Left kidney (tissue), 2 donors: Measurements from ENCODE around the gene CFAP58. TPM values are rescaled to one million over a fixed set of nuclear protein-coding genes. Genes with fewer than 3 reads are reported as not detected.
"Not testable (repeated sequence)": the region's sequence is repeated elsewhere in the genome, so short reads cannot be mapped to it uniquely, and the experiment has no call there.

Experiments
- DNase-seq: peaks from one replicate; pipeline ENCODE4 v3.0.0-alpha.2; 2013
- polyA plus RNA-seq: library from polyadenylated mRNA; unstranded; fragments of 120-200 nt; gene quantifications from one replicate; pipeline ENCODE4 v1.2.1, GENCODE V29; 2013; ENCODE audit not compliant: insufficient read length

The CFAP58 gene
- polyA plus RNA-seq, 1 donor = 0.47 TPM

- no peak for DNase-seq
Observed at GRCh38 chr10:104434601-104435000, 81.0 kb downstream of the CFAP58 start.

GRCh38 chr10:104435822-104436221 is 82.2 kb downstream of the CFAP58 start:
- DNase-seq = no peak

GRCh38 chr10:104437226-104437625 is 83.6 kb downstream of the CFAP58 start:
- DNase-seq = no peak

DNA sequence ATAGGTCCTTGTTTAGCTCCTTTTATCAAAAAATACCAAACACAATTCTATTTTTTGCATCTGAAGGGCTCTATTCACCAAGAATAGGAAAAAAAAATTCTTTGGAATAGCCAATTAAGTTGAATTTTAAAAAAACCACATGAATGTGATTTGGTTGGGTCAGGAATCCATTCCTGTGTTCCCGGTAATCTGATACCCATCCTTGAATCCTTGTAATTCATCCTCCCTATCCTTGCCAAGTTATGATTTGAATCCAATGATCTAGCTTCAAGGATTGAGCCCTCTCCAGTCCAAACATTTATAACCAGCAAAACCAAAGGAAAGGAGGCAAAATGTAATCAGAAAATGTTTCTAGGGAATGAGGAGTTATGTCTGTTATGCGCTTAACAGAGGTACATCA is 86.6 kb downstream of the CFAP58 start:
- no peak for DNase-seq

DNA sequence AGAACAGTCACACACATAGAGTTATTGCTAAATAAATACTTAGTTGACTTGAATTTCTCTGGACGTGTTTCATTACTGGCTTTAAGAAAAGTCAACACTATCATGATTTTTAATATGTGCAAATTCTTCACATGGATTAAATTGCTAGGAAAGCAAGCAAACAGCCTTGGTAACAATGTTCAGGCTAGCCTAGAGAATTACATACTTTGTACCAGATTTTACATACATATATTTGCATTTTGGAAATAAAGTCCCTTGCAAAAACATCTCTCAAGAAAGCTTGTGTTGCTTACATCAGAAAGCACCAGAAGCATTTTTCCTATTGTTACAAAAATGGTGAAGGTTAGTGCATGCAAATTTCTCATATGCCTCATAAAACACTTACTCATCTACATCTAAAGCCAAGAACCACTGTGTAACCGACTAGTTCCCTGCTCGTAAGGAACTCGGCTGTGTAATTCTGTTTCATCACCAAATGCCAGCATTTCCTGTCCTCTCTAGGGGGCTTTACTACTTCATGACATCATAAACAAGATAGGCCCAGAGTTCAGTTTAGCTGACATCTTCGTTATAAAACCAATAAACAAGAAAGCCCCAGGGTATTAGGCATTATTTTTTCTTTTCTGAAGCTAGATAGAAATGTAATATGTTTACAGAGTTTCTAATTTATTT is 87.8 kb downstream of the CFAP58 start:
- DNase-seq = peak; percentile 10

DNA sequence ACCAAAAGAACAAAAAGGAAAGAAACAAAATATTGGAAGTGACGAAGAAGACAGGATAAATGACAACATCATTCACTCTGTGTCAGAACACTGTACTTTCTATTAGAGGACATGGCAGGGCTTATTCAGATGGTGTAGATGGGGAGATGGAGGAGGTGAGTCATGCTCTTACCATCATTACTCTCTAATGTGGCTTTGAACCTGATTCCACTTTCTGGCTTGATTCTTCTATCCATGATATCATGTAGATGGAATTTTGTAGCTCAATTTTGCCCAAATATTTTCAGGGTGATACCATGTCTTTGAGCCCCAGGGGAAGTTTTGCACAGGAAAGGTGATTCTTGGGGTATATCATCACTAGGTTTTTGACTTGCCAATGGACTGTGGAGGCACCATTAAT is 91.7 kb downstream of the CFAP58 start:
- DNase-seq = no peak

DNA sequence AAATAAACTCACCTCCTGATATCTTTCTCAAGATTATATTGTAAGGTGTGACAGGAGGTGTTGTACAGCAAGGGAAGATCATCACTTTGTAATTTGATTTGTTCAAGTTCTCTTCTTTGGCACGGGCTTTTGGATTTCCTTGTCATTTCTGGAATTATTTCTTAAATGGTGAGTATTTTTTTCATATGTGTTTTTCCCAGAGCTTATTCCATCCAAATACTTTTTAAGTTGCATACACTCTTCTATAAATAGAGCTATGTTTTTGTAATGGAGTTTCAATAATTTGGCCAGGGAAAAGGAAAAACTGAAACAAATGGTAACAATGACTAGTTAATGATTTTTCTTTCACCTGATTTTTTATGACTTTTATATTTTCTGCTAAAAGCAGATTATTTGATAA is 92.5 kb downstream of the CFAP58 start:
- no peak for DNase-seq

DNA sequence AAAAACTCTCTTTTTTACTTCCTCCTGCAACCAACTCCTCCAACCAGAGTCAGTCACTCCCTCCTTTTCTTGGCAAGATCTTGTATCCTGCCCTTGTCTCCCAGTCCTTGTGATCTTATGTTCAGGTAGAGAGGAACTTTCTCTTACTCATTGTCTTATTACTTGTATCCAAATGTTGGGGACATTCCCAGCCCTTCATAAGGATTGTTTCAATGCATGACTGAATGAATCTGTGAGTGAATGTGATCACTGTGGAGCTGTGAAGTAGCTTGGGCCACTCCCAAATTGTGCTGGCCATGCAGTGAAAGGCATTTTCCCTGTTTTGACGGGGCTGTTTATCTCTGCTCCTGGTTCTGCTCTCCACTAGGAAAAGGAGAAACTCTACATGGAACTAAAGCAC is 93.7 kb downstream of the CFAP58 start:
- DNase-seq = no peak

- DNase-seq = no peak
Observed at GRCh38 chr10:104447906-104448305, 94.3 kb downstream of the CFAP58 start.

DNA sequence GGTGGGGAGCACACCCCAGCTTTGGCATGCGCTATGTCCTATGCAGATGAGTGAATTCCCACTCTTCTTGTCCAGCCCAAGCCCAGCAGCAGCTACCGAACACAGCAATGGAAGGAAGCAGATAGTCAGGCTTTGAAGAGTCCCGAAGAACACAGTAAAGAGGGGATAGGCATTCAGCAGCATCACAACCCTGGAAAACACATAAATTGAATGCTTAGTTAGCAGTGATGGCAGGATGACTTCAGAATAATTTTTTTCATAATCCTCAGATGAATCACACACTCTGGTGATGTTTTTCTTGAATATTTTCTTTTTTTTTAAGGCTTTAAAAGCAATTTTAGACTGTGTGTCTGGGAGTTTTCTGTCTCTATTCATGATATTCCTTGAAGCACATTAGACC is 95.8 kb downstream of the CFAP58 start:
- DNase-seq = no peak

GRCh38 chr10:104450490-104450889 is 96.9 kb downstream of the CFAP58 start:
- DNase-seq = no peak

GRCh38 chr10:104450954-104451353 is 97.3 kb downstream of the CFAP58 start:
- DNase-seq = no peak

- DNase-seq = no peak
Observed at GRCh38 chr10:104452977-104453376, 99.3 kb downstream of the CFAP58 start.

- no peak for DNase-seq
Observed at GRCh38 chr10:104456802-104457542, 103.3 kb downstream of the CFAP58 start.

GRCh38 chr10:104457543-104457828 is 103.9 kb downstream of the CFAP58 start:
- DNase-seq = no peak

GRCh38 chr10:104465575-104465974 is 111.9 kb downstream of the CFAP58 start:
- DNase-seq = not testable (repeated sequence)

DNA sequence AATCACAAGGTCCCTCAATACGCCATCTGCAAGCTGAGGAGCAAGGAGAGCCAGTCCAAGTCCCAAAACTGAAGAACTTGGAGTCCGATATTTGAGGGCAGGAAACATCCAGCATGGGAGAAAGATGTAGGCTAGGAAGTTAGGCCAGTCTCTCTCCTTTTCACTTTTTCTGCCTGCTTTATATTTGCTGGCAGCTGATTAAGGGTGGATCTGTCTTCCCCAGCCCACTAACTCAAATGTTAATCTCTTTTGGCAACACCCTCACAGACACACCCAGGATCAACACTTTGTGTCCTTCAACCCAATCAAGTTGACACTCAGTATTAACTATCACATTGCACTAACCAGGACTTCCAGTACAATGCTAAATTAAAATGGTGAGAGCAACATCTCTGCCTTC is 115.2 kb downstream of the CFAP58 start:
- DNase-seq = not testable (repeated sequence)

DNA sequence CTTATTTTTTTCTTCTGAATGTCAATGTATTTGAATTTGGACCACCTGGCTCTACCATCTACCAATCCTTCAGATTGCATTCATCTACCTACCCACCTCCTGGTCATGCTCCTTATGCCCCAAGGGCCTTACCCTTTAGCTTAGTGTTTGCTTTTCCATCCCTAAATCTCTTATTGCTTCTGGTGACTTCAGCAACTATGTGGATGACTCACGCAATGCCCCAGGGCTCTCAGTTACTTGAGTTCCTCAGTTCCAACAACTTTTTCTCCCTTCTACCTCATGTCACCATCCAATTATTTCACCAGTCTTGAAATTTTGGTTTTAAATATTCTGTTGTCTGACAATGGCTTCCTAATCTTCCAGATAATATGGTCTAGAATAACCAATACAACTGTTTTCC is 118.9 kb downstream of the CFAP58 start:
- no peak for DNase-seq

DNA sequence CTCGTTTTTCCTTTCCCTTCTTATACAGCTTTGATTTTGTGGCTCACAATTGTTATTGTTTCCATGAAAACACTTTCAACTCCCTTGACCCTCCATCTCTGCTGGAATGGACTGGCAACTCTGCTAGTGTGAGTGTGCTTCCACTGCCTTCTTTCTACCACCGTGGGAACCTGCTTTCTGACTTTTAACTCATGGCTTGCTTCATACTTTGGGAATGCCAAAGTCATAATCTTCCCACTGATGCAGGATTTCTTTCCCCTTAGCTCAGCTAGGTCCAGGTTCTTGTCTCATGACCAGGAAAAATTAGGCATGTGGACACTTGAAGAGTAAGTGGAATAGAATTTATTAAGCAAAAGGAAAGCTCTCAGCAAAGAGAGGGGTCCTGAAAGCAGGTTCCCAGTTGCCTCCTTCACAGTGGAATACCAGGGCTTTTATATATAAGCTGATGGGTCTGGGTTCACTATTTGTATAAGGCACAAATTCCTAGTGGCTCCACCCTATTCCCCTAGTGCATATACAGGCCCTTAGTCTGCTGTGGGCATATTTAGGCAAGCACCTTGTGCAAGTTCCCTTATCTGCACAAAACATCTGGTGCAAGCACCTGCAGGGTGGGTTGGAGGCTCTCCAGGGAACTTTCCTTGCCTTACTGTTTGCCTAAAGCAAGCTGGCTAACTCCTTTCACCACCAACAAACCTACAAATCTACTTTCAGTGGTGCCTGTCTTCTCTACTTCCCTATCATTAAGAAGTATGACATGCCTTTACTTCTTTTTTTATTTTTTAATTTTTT is 119.5 kb downstream of the CFAP58 start:
- no peak for DNase-seq

DNA sequence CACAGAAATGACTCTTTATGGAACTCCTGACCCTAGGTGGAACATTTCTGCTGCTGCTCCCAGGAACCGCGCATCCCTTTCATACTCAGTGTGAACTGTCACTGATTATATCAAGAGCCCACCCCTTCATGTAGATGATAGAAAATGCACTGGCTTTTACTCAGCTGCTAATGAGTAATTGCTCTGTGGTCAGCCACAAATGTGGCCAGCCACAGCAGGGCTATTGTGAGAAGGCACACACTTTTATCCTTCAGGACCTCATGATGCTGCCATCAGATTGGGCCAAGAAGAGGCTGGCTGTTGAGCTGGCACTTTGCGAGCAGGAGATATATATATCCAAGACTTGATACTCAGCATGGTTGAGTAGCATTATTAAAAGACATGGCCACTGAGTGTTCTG is 124.7 kb downstream of the CFAP58 start:
- no peak for DNase-seq

- DNase-seq = peak; percentile 18
Observed at GRCh38 chr10:104479906-104480593, 126.4 kb downstream of the CFAP58 start.

DNA sequence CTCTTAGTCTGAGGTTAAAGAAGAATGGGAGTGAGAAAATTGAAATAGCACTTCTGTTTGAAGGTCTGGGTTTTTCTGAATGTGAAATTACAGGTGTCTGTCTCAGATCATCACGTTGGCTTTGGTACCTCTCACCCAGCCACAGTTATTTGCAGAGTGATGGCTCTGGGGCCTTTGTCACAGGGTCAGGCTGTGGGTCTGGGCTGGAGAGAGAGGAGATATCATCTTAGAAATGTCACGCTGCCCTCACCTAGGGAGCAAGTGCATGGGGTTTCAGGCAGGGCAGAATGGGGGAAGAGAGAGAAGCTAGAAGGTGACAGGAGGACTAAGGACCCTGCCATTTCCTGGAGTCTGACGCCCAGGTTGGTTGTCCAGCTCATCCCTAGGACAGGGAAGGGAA is 127.2 kb downstream of the CFAP58 start:
- DNase-seq = no peak

- DNase-seq = no peak
Observed at GRCh38 chr10:104483582-104483981, 129.9 kb downstream of the CFAP58 start.
